Endothelial cell of umbilical vein (primary cell): ENCODE measurements around the gene TMEM178A. TPM values are rescaled to one million over a fixed set of nuclear protein-coding genes. Genes with fewer than 3 reads are reported as not detected.

Source experiments
- BruUV-seq: library from RNA; stranded (reverse); fragments of 400-500 nt; replicated peaks from 2 replicates; lab custom pipeline; 2021; lab: Mats Ljungman, UMichigan
- CTCF ChIA-PET: fragments of 300-600, 350-600 bp; sonication (Branson Sonifier 250); formaldehyde crosslinking; loops from one replicate; lab custom pipeline; 2021; ENCODE audit warnings: antibody characterized with exemption, inconsistent platforms; lab: Charles Lee
- POLR2A ChIA-PET: fragments of 300-600, 350-600 bp; sonication (Branson Sonifier 250); formaldehyde crosslinking; loops from one replicate; lab custom pipeline; 2021; ENCODE audit warnings: antibody characterized with exemption, inconsistent platforms; lab: Charles Lee
- DNase-seq: peaks from one replicate; pipeline ENCODE4 v3.0.0-alpha.2; 2011; ENCODE audit warnings: low read depth, low spot score
- FAIRE-seq: peaks from 2 replicates; lab custom pipeline; 2011; peaks lifted over from hg19 to GRCh38; lab: Jason Lieb, UNC
- H2AFZ ChIP-seq: 2 replicates; pipeline ENCODE4 v1.6.0; 2012; ENCODE audit warnings: low read depth, low read length, control low read depth, inconsistent platforms
- H3K27ac ChIP-seq: 2 replicates; pipeline ENCODE4 v1.5.1; 2011; ENCODE audit warnings: low read depth, mild to moderate bottlenecking, control low read depth, low read length, moderate library complexity; ENCODE audit not compliant: insufficient read depth
- H3K27me3 ChIP-seq, 2 experiments: 2 replicates each; pipeline versions ENCODE4 v1.6.0 to v1.6.1; 2011; ENCODE audit warnings: low read length in 2 of 2, mixed read lengths in 1 of 2; ENCODE audit not compliant: control insufficient read depth in 2 of 2, insufficient read depth in 2 of 2
- H3K36me3 ChIP-seq, 2 experiments: 2 replicates in 1 of 2; 3 replicates in 1 of 2; pipeline ENCODE4 v1.5.1; 2011; ENCODE audit warnings: low read length in 2 of 2, mild to moderate bottlenecking in 1 of 2, moderate library complexity in 1 of 2; ENCODE audit not compliant: control insufficient read depth in 2 of 2, insufficient read depth in 2 of 2; ENCODE audit errors: extremely low read depth in 1 of 2
- H3K4me1 ChIP-seq: 3 replicates; pipeline ENCODE4 v1.5.1; 2011; ENCODE audit warnings: mild to moderate bottlenecking, low read length; ENCODE audit not compliant: control insufficient read depth, insufficient read depth; ENCODE audit errors: extremely low read depth
- H3K4me2 ChIP-seq: 2 replicates; pipeline ENCODE4 v1.6.1; 2011; ENCODE audit warnings: low read length, control low read depth, mixed read lengths; ENCODE audit not compliant: insufficient read depth
- H3K4me3 ChIP-seq, 3 experiments: fragments of 200-600 bp in 1 of 3; sonication (generic), shearing (Covaris generic) in 1 of 3; replicated peaks in 1 of 3; 2 replicates each; pipeline ENCODE4 v1.5.1; 2011 to 2016; ENCODE audit warnings: control low read depth in 3 of 3, low read length in 3 of 3, mild to moderate bottlenecking in 2 of 3, inconsistent platforms in 1 of 3, low read depth in 1 of 3, moderate library complexity in 1 of 3; ENCODE audit not compliant: insufficient read depth in 1 of 3
- H3K79me2 ChIP-seq: 2 replicates; pipeline ENCODE4 v1.6.0; 2012; ENCODE audit warnings: low read length, inconsistent platforms; ENCODE audit not compliant: control insufficient read depth, insufficient read depth
- H3K9ac ChIP-seq: replicated peaks from 2 replicates; pipeline ENCODE3; 2011; ENCODE audit warnings: low read length, control low read depth; ENCODE audit not compliant: insufficient read depth; ENCODE audit errors: extremely low read depth
- H3K9me1 ChIP-seq: replicated peaks from 3 replicates; pipeline ENCODE4 v1.6.0; 2011; ENCODE audit warnings: mild to moderate bottlenecking, low read length; ENCODE audit not compliant: control insufficient read depth, insufficient read depth; ENCODE audit errors: extremely low read depth
- H3K9me3 ChIP-seq: replicated peaks from 2 replicates; pipeline ENCODE4 v1.5.1; 2012; ENCODE audit warnings: low read length, inconsistent platforms; ENCODE audit not compliant: control insufficient read depth, insufficient read depth
- H4K20me1 ChIP-seq: replicated peaks from 2 replicates; pipeline ENCODE3; 2011; ENCODE audit warnings: mild to moderate bottlenecking, low read length; ENCODE audit not compliant: control insufficient read depth, insufficient read depth; ENCODE audit errors: extremely low read depth
- EZH2 ChIP-seq: IDR thresholded peaks from 2 replicates; pipeline ENCODE4 v1.6.1; 2012; ENCODE audit warnings: borderline replicate concordance, low read depth, mild to moderate bottlenecking, moderate library complexity, low read length, inconsistent platforms; ENCODE audit not compliant: severe bottlenecking
- FOS ChIP-seq: IDR thresholded peaks from 2 replicates; pipeline ENCODE4 v1.6.1; 2011; ENCODE audit warnings: mild to moderate bottlenecking, low read length, moderate library complexity, borderline replicate concordance; ENCODE audit not compliant: insufficient read depth
- GATA2 ChIP-seq: IDR thresholded peaks from 2 replicates; pipeline ENCODE4 v1.7.0; 2011; ENCODE audit warnings: low read depth, mild to moderate bottlenecking, moderate library complexity, mixed read lengths, low read length; ENCODE audit not compliant: insufficient read length, insufficient read depth
- JUN ChIP-seq: IDR thresholded peaks from 2 replicates; pipeline ENCODE4 v1.6.1; 2011; ENCODE audit warnings: borderline replicate concordance, low read depth; ENCODE audit not compliant: insufficient read length, insufficient read depth
- MYC ChIP-seq: IDR thresholded peaks from one replicate; pipeline ENCODE4 v1.6.1; 2011; ENCODE audit warnings: mild to moderate bottlenecking, low read depth, low read length
- POLR2A ChIP-seq: IDR thresholded peaks from 2 replicates; pipeline ENCODE4 v1.6.1; 2012; ENCODE audit warnings: low read depth, mild to moderate bottlenecking, control low read depth, low read length
- POLR2AphosphoS5 ChIP-seq: IDR thresholded peaks from 2 replicates; pipeline ENCODE4 v1.6.1; 2012; ENCODE audit warnings: low read depth, mild to moderate bottlenecking, control low read depth, low read length, moderate library complexity; ENCODE audit not compliant: insufficient read depth
- dilution Hi-C: fragments of 300-500 bp; cut with MboI; formaldehyde crosslinking; loops from one replicate; pipeline ENCODE4 v1.15.0; 2019; ENCODE audit warnings: low sequenced_read_pairs; ENCODE audit not compliant: extremely low pct_ligation_motif_present
- intact Hi-C: fragments of 100-400 bp; cut with micrococcal nuclease; formaldehyde crosslinking; loops from one replicate; pipeline ENCODE4 v1.10.0; 2022
- polyA plus RNA-seq, 4 experiments: library from polyadenylated mRNA; depleted of rRNA in 3 of 4; stranded (reverse) in 3 of 4; unstranded in 1 of 4; fragments of >200 nt; gene quantifications; 2 replicates each; pipeline versions ENCODE4 v1.2.1 to v1.2.3, GENCODE V29; 2011 to 2012; ENCODE audit warnings: missing spikeins in 1 of 4
- total RNA-seq: library from RNA; stranded (reverse); gene quantifications from 2 replicates; pipeline ENCODE4 v1.2.3, GENCODE V29; 2021
- TF ChIP-seq, protein P1 (sequence below), 2 donors: IDR thresholded peaks; 1 replicate in 1 of 2; 2 replicates in 1 of 2; pipeline ENCODE4 v1.5.1; 2011; ENCODE audit warnings: low read length in 2 of 2, mild to moderate bottlenecking in 2 of 2, moderate library complexity in 2 of 2, control low read depth in 1 of 2, inconsistent platforms in 1 of 2, low read depth in 1 of 2; ENCODE audit not compliant: insufficient read depth in 1 of 2; ENCODE audit errors: extremely low read depth in 1 of 2
- TF ChIP-seq, protein P2 (sequence below): IDR thresholded peaks from 2 replicates; pipeline ENCODE4 v1.6.1; 2011; ENCODE audit not compliant: insufficient read depth, insufficient read length

Gene TMEM178A
- total and polyA plus RNA-seq, 2 donors (not counting 3 experiments of a cell fraction or from before 2014, with no cell fraction given): 1.5 to 2.8 TPM

DNA sequence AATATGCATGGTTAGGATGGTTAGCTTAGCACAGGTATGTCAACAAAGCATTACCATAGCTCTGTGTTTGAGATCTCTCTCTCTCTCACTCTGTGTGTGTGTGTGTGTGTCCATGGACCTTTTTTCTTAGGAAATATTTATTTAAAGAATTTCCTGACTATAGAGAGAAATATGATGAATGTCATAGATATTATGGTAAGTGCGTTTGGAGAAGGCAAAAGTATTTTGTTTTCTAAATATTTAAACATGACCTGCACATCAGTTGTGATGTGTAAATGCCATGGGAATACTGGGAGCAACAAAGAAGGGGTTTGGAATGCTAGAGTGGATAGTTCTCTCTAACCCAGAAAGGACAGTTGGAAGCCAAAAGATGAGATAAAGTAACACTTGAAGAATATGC, 3.9 kb upstream of the TMEM178A start:
- H3K9ac ChIP-seq: no peak overlapping the region
- no peaks in the 10 kb centered on the region for H3K9me1 ChIP-seq
- intact Hi-C loops: no loop called here
- CTCF ChIA-PET: no interaction called here
- H3K27ac ChIP-seq: no peak overlapping the region
- BruUV-seq: no TSS peak
- H3K27me3 ChIP-seq: peaks cover 15 to 34% of the 10 kb centered on the region in 2 experiments
- H3K79me2 ChIP-seq: no peaks in the 10 kb centered on the region
- no peak for DNase-seq
- H3K4me1 ChIP-seq: peaks cover 7% of the 10 kb centered on the region
- no peak overlapping the region for H3K4me2 ChIP-seq
- no peaks in the 10 kb centered on the region for H3K36me3 ChIP-seq
- no peak for FAIRE-seq
- dilution Hi-C loops: no loop called here
- TF ChIP-seq FOS (no peak), MYC (no peak), POLR2A (no peak), EZH2 (no peak), JUN (no peak), GATA2 (no peak), POLR2AphosphoS5 (no peak)
- TF ChIP-seq, protein P1, sequence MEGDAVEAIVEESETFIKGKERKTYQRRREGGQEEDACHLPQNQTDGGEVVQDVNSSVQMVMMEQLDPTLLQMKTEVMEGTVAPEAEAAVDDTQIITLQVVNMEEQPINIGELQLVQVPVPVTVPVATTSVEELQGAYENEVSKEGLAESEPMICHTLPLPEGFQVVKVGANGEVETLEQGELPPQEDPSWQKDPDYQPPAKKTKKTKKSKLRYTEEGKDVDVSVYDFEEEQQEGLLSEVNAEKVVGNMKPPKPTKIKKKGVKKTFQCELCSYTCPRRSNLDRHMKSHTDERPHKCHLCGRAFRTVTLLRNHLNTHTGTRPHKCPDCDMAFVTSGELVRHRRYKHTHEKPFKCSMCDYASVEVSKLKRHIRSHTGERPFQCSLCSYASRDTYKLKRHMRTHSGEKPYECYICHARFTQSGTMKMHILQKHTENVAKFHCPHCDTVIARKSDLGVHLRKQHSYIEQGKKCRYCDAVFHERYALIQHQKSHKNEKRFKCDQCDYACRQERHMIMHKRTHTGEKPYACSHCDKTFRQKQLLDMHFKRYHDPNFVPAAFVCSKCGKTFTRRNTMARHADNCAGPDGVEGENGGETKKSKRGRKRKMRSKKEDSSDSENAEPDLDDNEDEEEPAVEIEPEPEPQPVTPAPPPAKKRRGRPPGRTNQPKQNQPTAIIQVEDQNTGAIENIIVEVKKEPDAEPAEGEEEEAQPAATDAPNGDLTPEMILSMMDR (IDR thresholded peaks at IDR 0.05; ENCODE audit: extremely low read depth in 1 of 2, insufficient read depth in 1 of 2, low read depth in 1 of 2, low read length in 2 of 2): no peak
- TF ChIP-seq, protein P2, sequence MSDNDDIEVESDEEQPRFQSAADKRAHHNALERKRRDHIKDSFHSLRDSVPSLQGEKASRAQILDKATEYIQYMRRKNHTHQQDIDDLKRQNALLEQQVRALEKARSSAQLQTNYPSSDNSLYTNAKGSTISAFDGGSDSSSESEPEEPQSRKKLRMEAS: no peak
- H3K4me3 ChIP-seq: no peak overlapping the region
- POLR2A ChIA-PET: no interaction called here
- no peaks in the 10 kb centered on the region for H3K9me3 ChIP-seq
- H2AFZ ChIP-seq: no peak overlapping the region
- no peaks in the 10 kb centered on the region for H4K20me1 ChIP-seq
